Muscle layer of duodenum (tissue), 2 donors: Measurements from ENCODE around the gene ARL17B.
A peak's percentile ranks its signal among the peaks of the same experiment; 100 is the strongest.
"Not testable (repeated sequence)": the region's sequence is repeated elsewhere in the genome, so short reads cannot be mapped to it uniquely, and the experiment has no call there.

ENCODE experiments used
- H3K27ac ChIP-seq: one replicate; pipeline ENCODE4 v1.7.0; 2013; ENCODE audit warnings: mild to moderate bottlenecking, low read length
- H3K27me3 ChIP-seq: one replicate; pipeline ENCODE4 v1.7.0; 2013; ENCODE audit warnings: low read depth, mild to moderate bottlenecking, control low read depth, low read length
- H3K36me3 ChIP-seq, 2 donors: one replicate each; pipeline ENCODE4 v1.7.0; 2013; ENCODE audit warnings: low read length in 2 of 2, control low read depth in 1 of 2, mild to moderate bottlenecking in 1 of 2; ENCODE audit not compliant: insufficient read depth in 2 of 2, control insufficient read depth in 1 of 2
- H3K4me1 ChIP-seq, 2 donors: one replicate each; pipeline ENCODE4 v1.7.0; 2013; ENCODE audit warnings: low read length in 2 of 2, mild to moderate bottlenecking in 2 of 2, control low read depth in 1 of 2, moderate library complexity in 1 of 2; ENCODE audit not compliant: insufficient read depth in 2 of 2, control insufficient read depth in 1 of 2
- H3K4me3 ChIP-seq, 2 donors: one replicate each; pipeline ENCODE4 v1.7.0; 2013; ENCODE audit warnings: low read length in 2 of 2, low read depth in 1 of 2, mild to moderate bottlenecking in 1 of 2
- H3K9me3 ChIP-seq, 2 donors: one replicate each; pipeline ENCODE4 v1.7.0; 2013; ENCODE audit warnings: low read length in 2 of 2, control low read depth in 1 of 2, mild to moderate bottlenecking in 1 of 2; ENCODE audit not compliant: control insufficient read depth in 1 of 2
- donor health status: healthy.

Gene ARL17B

GRCh38 chr17:46243928-46244327, 117.6 kb downstream of the ARL17B start:
- not testable (repeated sequence) for H3K4me3 ChIP-seq, H3K27me3 ChIP-seq, H3K9me3 ChIP-seq

DNA sequence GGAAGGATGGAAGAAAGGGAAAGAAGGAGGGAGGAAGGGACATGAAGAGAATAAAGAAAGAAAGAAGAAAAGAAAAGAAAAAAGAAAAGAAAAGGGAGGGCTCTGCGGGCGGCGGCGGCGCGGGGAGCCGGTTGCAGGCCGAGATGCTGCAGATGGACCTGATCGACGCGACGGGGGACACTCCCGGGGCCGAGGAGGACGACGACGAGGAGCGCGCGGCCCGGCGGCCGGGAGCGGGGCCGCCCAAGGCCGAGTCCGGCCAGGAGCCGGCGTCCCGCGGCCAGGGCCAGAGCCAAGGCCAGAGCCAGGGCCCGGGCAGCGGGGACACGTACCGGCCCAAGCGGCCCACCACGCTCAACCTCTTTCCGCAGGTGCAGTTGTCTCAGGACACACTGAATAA, 118.1 kb downstream of the ARL17B start:
- not testable (repeated sequence) for H3K9me3 ChIP-seq, H3K36me3 ChIP-seq, H3K4me1 ChIP-seq, H3K27me3 ChIP-seq, H3K4me3 ChIP-seq, H3K27ac ChIP-seq

More at GRCh38 chr17:46243928-46244327, 117.6 kb downstream of the ARL17B start:
- H3K4me1 ChIP-seq, H3K36me3 ChIP-seq, H3K27ac ChIP-seq: not testable (repeated sequence)

DNA sequence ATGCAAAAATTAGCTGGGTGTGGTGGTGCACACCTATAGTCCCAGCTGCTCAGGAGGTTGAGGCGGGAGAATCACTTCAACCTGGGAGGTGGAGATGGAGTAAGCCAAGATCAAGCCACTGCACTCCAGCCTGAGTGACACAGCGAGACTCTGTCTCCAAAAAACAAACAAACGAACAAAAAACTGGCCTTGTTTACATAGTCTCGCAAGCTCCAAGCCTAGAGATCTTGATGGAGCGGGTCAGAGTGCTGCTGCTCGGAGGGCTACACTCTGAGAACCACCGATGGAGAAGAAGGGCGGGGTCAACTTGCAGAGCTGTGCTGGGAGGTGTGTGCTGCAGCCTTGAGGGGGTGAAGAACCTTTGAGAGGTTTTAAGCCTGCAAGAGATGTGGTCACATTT, 130.2 kb downstream of the ARL17B start:
- H3K9me3 ChIP-seq, H3K27ac ChIP-seq, H3K4me1 ChIP-seq, H3K36me3 ChIP-seq, H3K4me3 ChIP-seq, H3K27me3 ChIP-seq: not testable (repeated sequence)

DNA sequence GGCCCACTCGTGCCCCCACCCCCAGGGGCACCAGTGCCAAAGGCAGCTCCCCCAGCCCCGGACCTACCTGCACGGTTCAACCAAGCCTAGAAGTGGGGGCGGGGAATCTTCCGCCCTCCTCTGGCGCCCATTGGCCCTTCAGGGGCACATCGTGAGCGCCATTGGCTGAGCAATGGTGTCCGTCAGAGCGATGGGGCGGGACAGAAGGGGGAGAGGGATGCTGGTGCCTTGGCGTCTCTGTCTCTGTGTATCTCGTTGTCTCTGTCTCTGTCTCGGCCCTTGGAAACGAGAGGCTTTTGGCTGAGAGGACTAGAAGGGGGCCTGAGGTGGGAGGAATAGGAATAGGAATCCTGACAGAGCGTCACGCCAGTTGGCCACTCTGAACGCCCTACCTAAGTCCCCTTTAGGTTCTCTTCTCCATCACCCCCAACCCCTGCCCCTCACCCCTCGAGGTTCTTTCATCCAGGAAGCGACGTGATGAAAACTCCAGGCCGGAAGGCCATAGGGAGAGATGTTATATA, 136.2 kb downstream of the ARL17B start:
- not testable (repeated sequence) for H3K9me3 ChIP-seq, H3K4me1 ChIP-seq, H3K27ac ChIP-seq, H3K36me3 ChIP-seq, H3K27me3 ChIP-seq
- peak overlapping the region; percentile 48 to 71 for H3K4me3 ChIP-seq

- not testable (repeated sequence) for H3K4me1 ChIP-seq, H3K27ac ChIP-seq, H3K36me3 ChIP-seq, H3K9me3 ChIP-seq, H3K27me3 ChIP-seq
- peak overlapping the region; percentile 48 to 71 for H3K4me3 ChIP-seq
Observed at GRCh38 chr17:46224864-46225263, 136.7 kb downstream of the ARL17B start.
